NCI-H146 treated with DMSO at 0.1 percent for 48 hours (cell line): Measurements from ENCODE around the gene LUZP1.
A peak's percentile ranks its signal among the peaks of the same experiment; 100 is the strongest.

Source experiments
- DNase-seq: peaks from one replicate; lab custom pipeline; 2025; ENCODE audit not compliant: unreplicated experiment; lab: John Stamatoyannopoulos, UW

Gene LUZP1

DNA sequence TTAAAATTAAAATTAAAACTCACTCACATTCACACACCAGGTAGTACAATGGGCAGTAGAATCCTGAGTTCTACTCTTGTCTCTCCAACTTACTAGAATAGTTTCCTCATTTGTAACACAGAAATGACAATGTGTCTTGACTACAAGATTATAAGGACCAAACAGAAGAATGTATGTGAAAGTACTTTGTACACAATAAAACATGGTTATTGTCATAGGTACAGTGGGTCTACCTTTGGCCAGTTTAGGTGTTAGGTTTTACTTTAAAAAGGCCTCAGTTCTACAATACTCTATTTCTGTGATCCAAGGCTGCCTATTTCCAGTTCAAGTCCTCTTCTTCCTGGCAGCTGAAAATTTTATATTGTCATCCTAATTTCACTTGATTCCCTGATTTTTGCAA, 50.2 kb downstream of the LUZP1 start:
- DNase-seq: no peak

DNA sequence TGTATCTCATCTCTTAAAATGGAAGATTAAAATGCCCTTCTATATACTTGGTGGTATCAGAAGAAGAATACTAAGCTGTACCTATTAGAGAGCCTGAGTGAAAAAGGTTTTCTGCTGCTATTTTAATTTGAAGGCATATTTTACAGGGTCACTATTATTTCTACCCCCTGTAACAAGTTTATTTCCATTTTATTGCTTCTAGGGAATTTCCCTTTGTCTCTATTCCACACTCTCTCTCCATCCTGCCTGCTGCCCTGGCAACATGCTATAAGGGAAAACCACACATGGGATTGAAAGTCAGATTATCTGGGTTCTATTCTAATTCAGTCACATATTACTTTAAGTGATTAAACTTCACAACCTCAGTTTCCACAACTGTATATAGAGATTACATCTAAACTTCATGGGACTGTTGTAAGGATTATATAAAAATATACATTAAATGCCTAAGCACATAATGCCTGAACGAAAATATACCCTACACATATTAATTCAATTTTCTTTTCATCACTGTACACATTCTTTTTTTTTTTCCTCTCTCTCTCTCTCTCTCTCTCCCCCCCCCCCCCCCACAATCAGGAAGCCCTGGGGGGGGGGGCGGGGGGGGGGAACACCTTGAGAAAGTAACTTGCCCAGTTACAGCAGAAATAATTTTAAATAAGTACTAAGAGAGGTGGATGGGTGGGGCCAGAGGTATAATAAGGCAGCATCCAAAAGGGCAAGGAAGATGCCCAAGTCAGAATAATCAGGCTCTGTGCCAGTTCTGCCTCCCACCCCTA, 51.5 kb downstream of the LUZP1 start:
- DNase-seq: no peak

DNA sequence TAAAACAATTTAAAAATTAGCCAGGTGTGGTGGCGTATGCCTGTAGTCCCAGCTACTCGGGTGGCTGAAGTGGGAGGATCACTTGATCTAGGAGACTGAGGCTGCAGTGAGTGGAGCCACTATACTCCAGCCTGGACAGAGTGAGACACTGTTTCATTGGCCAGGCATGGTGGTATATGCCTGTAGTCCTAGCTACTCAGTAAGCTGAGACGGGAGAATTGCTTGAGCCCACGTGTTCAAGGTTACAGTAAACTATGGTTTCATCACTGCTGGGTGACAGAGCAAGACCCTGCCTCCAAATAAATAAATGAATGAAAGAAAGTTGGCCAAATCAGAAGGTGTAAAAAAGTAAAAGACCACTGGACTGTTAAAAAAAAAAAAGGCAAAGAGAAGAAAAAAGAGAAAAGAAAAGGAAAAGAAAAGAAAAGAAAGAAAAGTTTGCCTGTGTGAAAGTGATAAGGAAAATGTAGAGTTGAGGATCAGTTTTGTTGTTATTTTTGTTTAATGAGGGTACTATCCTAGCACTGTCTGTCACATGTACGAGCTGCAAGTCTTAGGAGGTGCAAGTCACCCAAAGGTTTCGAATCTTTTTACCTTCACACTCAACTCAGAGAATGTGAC, 52.3 kb downstream of the LUZP1 start:
- DNase-seq: no peak

GRCh38 chr1:23114424-23115079, 54.1 kb downstream of the LUZP1 start:
- no peak for DNase-seq

DNA sequence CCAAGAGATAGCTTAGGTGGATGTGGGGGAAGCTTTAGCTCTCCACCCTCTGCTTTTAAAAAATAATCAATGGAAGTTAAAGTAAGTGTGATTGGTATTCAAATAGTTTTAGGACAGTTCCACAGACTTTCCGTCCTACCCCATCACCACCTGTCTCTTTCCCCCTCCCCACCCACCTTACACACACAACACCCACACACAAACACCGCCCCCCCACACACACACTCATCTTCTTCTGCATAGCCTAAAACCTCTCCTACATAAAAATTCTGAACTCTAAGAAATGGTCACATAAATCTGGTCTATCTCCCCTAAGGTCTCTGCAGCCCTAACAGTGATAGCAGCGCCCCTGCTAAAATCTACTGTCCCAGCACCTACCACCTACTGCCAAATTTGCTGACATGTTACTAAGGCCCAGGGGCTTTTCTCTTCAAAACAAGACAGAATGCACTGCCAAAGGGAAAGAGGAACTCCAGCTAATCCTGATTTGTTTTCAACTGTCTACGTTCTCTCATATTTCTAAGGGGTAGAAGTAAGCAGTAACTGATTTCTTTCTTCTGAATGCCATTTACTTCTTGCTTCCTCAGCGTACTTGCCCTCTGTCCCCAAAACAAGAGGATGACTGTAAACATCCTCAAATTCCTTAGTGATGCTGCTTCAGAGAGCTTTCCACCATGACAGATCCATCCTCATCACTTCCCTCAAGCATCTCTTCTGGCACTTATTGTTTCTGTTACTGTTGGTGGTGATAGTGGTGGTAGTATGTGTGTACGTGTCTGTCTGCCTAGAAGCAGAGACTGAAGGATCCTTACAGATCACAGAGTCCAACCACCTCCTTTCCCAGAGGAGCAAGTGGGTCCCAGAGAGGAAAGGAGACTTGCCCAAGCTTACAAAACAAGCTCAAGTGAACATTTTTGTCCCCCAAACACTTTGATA, 56.8 kb downstream of the LUZP1 start:
- no peak for DNase-seq

DNA sequence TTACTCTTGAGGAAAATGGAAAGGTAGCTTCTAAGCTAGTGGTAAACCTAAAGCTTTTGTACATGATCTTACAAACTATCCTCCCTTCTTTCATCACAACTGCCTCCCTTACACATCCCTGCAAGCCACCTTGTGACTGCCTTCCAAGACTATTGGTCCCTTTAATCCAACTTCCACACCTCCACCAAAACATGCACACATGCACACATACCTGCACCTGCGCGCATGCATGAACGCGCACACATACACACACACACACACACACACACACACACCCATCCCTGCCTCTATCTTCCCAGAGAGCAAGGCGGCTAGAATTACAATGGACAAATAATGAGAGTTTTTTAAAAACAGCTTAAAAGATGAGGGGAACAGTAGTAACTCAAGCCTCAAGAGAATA, 58.3 kb downstream of the LUZP1 start:
- no peak for DNase-seq

DNA sequence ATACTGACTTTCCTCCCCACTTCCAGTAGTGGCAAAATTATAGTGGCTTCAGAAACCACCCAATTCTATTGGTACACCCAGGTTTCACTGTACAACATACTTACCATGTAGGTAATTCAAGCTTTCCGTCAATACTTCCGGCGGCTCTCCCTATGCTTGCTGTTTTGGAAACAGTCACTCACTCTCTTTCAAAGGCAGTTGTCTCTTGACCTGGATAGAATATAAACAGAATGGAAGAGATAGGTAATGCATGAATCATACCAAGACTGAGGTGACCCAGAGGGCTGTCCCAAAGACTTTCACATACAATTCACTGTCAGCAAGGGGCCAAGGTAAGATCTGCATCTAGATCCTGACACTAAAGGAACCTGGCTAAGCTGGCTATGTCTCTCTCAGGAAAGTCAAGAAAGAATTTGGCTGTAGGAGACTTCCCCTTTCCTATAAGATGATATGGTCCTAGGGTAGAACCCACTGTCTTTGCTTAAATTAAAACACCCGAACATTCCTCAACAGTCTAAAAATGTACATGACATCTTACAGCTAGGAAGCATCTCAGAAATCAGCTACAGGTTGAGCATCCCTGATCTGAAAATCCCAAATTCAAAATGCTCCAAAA, 59.6 kb downstream of the LUZP1 start:
- no peak for DNase-seq

GRCh38 chr1:23103001-23103889, 65.4 kb downstream of the LUZP1 start:
- DNase-seq: no peak

GRCh38 chr1:23102289-23102688, 66.4 kb downstream of the LUZP1 start:
- no peak for DNase-seq

DNA sequence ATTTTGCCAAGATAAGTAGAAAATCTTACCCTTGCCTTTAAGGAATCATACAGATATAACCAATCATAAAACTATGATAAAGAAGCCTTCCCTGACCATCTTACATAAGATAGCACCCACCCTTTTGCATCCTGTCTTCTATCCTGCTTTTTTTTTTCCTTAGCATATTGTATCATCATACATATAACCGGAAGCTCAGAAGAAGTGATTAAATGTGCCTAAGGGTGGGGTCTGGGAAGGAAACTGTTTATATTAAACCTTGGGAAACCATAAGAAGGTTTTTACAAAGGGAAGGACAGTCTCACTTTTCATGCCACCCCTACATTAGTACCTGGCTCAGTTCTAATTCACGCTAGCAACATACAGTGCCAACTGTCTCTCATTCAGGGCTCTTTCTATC, 66.8 kb downstream of the LUZP1 start:
- DNase-seq: no peak

GRCh38 chr1:23101101-23101827, 67.4 kb downstream of the LUZP1 start:
- DNase-seq: no peak

GRCh38 chr1:23100074-23100748, 68.4 kb downstream of the LUZP1 start:
- DNase-seq: peak; percentile 1

DNA sequence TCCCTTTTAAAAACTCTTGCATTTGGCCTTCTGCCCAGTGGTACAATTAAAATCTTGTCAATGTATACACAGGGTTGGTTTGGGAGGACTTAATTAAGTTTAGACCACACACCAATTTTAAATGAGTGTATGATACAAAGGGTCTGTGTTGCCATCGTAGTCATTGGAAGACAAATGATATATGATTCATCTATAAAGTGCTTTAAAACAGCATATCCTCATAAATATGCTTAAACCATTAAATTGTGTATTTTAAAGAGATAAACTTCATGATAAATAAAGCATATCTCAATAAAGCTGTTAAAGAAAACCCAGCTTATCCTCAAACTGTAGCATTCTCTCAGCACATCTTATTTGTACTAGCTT, 69.5 kb downstream of the LUZP1 start:
- DNase-seq: no peak

GRCh38 chr1:23098463-23099170, 70.0 kb downstream of the LUZP1 start:
- peak; percentile 13 for DNase-seq

DNA sequence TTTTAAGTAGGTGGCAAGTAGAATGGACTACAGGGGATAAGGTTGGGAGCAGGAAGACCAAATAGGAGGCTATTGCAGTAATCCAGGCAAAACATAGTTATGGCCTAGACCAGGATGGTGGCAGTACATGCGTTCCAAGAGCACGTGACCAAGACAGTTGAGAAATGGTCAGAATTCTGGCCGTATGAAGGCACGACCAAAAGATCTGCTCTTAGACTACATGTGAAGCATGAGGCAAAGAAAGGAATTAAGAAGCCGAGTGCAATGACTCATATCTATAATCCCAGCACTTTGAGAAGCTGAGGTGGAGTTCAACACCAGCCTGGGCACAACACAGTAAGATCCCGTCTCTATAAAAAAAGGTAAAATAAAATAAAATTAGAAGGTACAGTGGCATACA, 71.3 kb downstream of the LUZP1 start:
- no peak for DNase-seq

GRCh38 chr1:23092447-23092846, 76.2 kb downstream of the LUZP1 start:
- no peak for DNase-seq

GRCh38 chr1:23091545-23091944, 77.1 kb downstream of the LUZP1 start:
- no peak for DNase-seq

- no peak for DNase-seq
Measured at GRCh38 chr1:23090056-23090455, 78.6 kb downstream of the LUZP1 start.
